Activated CD4-positive, alpha-beta T cell treated with anti-CD3 and anti-CD28 coated beads, Interleukin-10, Interleukin-2, amounts not matched to agents 100 ng/mL and 50 ng/mL, durations not matched to agents 16 hours and 8 hours (primary cell): Measurements from ENCODE around the gene SSRP1.

ENCODE experiments used
- DNase-seq: peaks from one replicate; pipeline ENCODE4 v3.0.0-alpha.2; 2020

Gene SSRP1

GRCh38 chr11:57313788-57314135 lies 21.9 kb downstream of the SSRP1 start:
- no peak for DNase-seq

GRCh38 chr11:57313071-57313787 lies 22.5 kb downstream of the SSRP1 start:
- DNase-seq, result no peak

GRCh38 chr11:57312511-57313021 lies 23.1 kb downstream of the SSRP1 start:
- DNase-seq, result no peak

DNA sequence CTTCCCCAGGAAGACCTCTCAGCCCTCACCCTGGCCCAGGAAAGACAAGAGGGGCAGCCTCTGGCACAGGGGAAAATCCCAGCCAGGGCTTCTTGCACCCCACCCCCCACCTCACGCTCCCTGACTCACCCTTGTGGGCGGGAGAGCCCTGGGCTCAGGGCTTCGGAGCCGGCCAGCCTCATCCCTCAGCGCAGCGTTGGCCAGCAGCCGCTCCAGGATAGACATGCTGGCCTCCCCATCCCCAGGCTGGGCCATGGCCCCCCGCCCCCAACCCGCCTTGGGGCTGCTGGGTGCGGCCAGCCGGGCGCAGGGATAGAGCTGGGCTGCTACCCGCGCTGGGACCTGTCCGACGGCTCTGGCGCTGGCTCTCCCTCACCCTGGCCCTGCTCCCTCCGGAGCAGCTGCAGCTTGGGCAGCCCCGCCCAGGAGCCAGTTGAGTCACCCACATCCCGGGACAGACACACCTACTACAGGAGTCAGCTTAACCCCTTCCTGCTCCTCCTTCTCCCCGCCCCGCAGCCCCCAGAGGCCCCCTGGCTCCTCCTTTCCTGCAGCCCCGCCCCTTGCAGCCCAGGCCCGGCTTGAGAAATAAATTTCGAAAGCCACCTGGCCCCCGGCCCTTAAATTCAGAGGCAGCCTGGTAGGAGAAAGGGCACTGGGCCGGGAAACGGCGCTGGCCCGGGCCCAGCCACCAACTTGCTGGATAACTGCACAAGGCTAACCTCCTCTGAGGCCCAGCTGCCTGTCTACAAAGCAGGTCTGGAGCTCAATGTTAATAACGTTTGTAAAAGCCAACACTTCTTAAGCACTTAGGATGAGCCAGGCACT lies 24.4 kb downstream of the SSRP1 start:
- DNase-seq, result peak; percentile 91

- no peak for DNase-seq
Measured at GRCh38 chr11:57310630-57311086, 25.0 kb downstream of the SSRP1 start.

GRCh38 chr11:57310091-57310490 lies 25.6 kb downstream of the SSRP1 start:
- DNase-seq, result no peak

DNA sequence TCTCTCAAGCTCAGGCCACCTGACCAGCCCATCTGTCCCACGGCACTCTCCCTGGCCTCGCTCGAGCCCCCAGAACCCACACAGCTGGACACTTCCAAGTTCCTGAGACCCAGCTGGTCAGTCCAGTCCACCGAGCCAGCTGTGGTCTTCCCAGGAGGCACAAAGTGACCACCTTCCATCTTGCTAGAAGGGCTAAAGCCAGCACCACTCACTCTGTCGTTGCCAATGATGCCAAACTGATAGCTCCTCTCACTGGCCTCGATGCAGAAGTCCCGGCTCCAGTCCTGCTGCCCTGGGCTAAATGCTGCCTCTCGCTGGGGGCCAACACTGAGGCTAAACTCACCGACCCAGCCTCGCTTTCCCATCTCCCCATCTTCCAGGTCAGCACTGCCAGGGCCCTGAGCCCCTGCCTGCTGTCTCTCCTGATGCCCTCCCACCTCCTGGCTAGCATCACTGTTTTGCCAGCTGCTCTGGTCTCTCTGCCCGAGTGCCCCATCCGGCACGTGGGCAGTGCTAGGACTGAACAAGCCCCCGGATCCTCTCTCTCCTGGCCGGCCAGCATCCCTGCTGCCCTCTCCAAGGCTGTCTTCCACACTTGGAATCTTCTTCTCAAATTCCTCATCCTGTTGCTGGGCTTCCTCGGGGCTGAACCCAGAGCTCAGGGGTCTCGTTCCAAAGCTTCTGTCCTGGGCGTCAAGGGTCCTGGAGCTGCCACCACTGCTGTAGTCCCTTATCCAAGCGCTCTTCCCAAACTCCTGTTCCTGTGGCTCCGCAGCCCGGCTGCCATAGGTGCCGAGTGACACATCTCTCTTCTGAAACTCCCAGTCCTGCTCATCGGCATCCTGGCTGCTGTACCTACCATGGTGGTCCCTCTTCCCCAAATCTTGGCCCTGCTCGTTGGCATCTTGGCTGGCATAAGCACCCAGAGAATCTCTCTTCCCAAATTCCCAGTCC lies 26.3 kb downstream of the SSRP1 start:
- no peak for DNase-seq

- no peak for DNase-seq
Measured at GRCh38 chr11:57308426-57309060, 27.1 kb downstream of the SSRP1 start.

DNA sequence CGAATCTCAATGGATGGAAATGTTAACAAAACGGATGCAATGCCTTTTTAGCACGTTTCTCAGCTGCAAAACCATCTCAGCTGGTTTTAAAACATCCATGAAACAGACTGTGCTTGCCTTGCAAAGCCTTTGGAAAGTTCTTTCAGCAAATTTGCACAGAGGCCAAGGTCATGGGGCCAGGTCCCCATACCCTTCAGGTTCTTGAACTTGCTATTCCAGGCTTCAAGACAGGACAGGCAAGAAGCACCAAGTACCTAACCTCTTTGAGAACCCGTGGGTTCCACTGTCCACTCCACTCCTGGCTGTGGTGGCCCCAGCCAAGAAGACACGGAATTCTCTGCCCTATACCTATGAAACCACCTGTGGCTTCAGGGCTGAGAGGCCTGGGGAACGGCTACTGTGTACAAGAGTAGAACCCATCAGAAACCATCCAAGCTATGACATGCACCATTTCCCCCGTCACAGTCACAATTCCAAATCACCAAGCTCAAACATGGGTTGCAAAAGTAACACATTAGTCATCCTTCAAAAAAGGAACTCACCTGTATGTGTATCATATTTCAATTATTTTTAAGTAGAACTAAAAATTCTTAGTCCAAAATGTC lies 27.9 kb downstream of the SSRP1 start:
- no peak for DNase-seq

DNA sequence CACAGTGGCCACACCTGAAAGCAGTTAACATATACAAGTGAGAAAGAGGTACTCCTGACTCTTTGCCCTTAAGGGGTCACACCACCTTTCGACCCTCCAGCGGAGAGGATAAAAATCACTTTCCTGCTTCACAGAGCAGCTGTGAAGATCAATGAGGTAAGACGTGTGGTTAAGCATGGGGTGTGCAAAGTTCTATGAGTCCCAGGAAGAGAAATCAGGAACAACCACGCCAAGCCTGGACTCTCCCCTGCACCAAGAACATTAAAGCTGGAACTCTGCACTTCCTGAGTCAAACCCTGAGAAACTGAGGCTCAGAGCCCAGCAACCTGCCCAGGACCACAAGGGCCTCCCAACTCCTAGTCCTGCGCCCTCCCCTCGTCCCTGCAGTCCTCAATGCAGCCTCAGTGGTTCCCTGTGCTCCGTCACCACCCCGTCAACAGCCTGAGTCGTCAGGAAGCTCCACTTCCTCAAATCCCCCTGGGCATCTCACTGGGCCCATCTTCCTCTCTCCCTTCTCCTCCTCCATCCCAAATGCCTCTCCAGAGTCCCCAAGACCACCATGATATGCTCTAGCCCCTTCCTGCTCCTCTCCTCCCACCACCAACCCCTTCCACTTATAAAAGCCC lies 28.6 kb downstream of the SSRP1 start:
- no peak for DNase-seq

GRCh38 chr11:57306161-57306876 lies 29.4 kb downstream of the SSRP1 start:
- no peak for DNase-seq

DNA sequence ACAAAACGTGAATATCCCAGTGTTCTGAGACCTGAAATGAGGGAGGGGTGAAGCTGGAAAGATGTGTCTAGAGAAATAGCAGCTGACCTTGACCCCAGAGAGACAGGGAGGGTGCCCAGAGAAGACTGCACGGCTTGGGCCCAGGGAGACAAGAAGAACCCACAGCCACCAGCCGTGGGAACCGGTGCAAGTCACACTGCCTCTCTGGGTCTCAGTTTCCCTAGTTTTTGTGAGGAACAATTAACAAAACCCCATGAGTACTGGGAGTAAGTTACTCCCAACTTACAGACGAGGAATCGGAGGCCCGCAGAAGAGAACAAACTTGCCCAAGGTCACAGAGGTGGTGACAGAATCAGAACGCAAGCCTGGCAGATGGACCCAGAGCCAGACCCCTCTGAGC lies 30.2 kb downstream of the SSRP1 start:
- no peak for DNase-seq

GRCh38 chr11:57303990-57304579 lies 31.6 kb downstream of the SSRP1 start:
- DNase-seq, result no peak

GRCh38 chr11:57303280-57303989 lies 32.3 kb downstream of the SSRP1 start:
- DNase-seq, result no peak

DNA sequence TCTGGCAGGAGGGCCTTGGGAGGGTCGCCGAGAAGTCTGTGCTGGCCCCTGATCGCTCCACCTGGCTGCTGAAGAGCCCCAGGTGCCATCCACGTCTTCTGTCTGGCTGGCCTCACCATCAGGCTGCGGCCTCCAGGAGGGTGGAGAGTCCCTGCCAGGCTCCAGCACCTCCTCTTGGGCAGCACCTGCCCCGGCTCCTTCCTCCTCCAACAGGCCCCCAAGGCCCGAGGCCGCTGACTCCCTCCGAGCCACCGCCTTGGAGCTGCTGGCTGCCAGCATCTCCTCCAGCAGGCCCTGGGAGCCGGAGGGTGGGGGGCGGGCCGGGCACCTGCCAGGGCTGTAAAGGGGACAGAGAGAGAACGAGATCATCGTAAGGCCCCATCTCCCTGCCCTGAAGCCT lies 33.2 kb downstream of the SSRP1 start:
- DNase-seq, result no peak

DNA sequence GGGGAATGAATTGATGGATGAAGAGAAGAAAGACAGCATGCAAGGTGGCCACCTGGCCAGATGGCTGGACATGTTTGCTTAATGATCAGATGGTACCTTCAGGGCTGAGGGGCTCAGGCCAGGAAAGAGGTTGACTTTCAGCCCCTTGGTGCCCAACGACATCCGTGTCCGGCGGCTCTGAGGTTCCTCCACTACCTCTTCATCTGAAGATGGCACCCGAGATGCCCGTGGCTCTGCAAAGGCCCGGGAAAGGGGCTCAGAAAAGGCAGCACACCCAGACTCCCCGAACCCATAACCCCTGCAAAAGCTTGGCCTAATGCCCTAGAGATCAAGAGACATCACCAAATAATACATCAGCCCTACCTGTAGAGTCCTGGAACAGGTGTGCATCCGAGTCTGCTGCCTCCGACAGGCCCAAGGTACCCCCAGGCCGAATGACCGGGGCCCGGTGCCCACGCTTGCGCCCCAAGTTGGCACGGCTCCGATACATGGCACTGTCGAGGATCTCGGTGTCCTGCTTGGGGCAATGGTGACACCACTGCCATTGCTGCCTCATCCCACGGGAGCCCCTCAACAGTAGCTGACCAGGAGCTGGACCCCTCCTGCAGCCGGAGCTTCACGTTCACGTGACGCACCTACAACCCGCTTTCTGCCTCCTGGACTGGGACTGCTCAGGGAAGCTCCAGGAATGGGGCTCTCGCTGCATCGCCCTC lies 33.8 kb downstream of the SSRP1 start:
- no peak for DNase-seq

DNA sequence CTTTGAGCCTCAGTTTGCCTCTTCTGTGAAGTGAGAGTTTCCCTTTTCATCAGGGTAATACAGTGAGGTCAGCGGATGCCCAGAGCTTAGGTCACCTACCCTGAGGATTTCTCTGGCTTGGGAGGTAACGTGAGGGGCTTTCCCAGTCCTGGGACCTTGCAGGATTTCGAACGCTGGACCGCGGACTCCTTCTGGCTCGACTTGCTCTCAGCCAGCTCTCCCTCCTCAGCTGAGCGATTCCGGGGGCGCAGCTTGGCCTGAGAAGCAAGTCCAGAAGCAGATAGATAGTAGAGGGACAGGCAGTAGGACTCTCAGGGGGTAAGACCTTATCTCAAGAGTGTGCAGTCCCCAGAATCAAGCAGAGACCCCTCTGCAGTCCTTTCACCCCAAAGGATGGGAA lies 34.9 kb downstream of the SSRP1 start:
- DNase-seq, result no peak

- DNase-seq, result no peak
Measured at GRCh38 chr11:57299150-57299737, 36.4 kb downstream of the SSRP1 start.

GRCh38 chr11:57297221-57297620 lies 38.5 kb downstream of the SSRP1 start:
- no peak for DNase-seq
